Ovary (tissue), 3 donors: ENCODE data around the gene ALDOB.

Source experiments
- CTCF ChIP-seq, 3 donors: fragments of 450-650 bp in 2 of 3; fragments of 200-600 bp in 1 of 3; IDR thresholded peaks; one replicate each; pipeline versions ENCODE4 v1.5.1 to v1.8.0; 2016 to 2022; ENCODE audit warnings: antibody characterized with exemption in 3 of 3, mild to moderate bottlenecking in 1 of 3
- EP300 ChIP-seq: sonication (generic); formaldehyde crosslinking; IDR thresholded peaks from one replicate; pipeline ENCODE4 v1.6.1; 2017; ENCODE audit warnings: antibody characterized with exemption
- POLR2A ChIP-seq: fragments of 450-650 bp; IDR thresholded peaks from one replicate; pipeline ENCODE4 v1.6.1; 2017; ENCODE audit warnings: antibody characterized with exemption, mild to moderate bottlenecking, moderate library complexity
- donor health status: DM: no; HTN: no; CAD: no.

DNA sequence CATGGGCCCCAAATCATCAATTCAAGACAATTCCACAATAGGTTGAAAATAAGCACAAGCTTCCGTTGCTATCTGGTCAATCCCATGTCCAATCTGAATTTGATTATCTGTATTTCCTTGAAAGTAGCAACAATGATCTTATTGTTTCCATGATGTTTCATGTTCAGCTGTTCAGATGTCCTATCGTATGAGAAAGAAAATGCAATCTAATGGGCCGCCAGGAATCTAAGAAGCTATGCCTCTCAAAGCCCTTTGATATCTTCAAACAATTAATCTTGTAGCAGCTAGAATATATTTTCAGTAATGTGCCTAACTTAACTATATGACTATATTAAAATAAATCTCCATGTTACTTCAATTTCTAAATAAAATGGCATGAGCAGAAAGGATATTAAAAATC, 32.1 kb upstream of the ALDOB start:
- TF ChIP-seq POLR2A (no peak), CTCF (IDR thresholded peaks at IDR 0.05) (no peak), EP300 (no peak)
